ENCODE results near the gene ASCC1. TPM values are rescaled to one million over a fixed set of nuclear protein-coding genes. Genes with fewer than 3 reads are reported as not detected.

The ASCC1 gene
- total and polyA plus RNA-seq, 2 of the 4 experiments (the other 2 are of a cell fraction): 15.9 to 21.0 TPM

DNA sequence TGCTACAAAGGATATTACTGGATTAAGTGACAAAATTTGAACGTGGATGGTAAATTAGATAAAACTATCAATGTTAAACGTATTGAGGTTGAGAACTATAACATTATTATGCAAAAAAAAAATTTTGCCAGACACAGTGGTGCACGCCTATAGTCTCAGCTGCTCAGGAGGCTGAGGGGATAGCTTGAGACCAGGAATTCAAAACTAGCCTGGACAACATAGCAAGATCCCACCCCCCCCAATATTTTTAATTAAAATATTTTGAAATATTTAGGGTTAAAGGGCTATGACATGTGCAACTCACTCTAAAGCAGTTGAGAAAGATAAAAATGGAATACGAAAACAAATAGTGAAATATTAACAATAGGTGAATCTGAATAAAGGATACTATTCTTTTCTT lies 45.3 kb downstream of the ASCC1 start:
- Histone ChIP-seq H3K9me1 (ENCODE audit: insufficient read depth, low read length) (peaks cover 3% of the 10 kb centered on the region), H2BK5ac (ENCODE audit: low read depth, low read length, poor library complexity, severe bottlenecking) (no peak overlapping the region), H3K56ac (ENCODE audit: extremely low read depth, insufficient read depth, low read length) (no peak overlapping the region), H3K4me1 (ENCODE audit: control insufficient read depth, insufficient read depth, low read length) (peaks cover 6% of the 10 kb centered on the region), H4K91ac (ENCODE audit: insufficient read depth, low read depth, low read length) (no peak overlapping the region), H3K9me3 (ENCODE audit: control insufficient read depth, insufficient read depth, low read length) (no peaks in the 10 kb centered on the region), H2BK120ac (ENCODE audit: low read depth, low read length) (no peak overlapping the region; the same call in 1 of the 2 replicates), H3K23ac (ENCODE audit: low read depth, low read length) (no peak overlapping the region), H4K5ac (ENCODE audit: low read depth, low read length) (no peak overlapping the region), H3K79me1 (ENCODE audit: low read depth in 1 of 2, low read length in 2 of 2) (peaks cover 0 to 2% of the 10 kb centered on the region in 2 experiments; a peak in 1 of 4 replicates), H4K20me1 (ENCODE audit: insufficient read depth, low read length) (no peaks in the 10 kb centered on the region), H3K4ac (ENCODE audit: low read depth, low read length) (no peak overlapping the region), H3K4me3 (ENCODE audit: insufficient read depth, low read depth, low read length) (no peak overlapping the region), H2BK15ac (ENCODE audit: low read depth, low read length) (no peak overlapping the region), H2AK9ac (replicated peaks; ENCODE audit: low read depth, low read length, poor library complexity) (no peak overlapping the region), H3K9ac (ENCODE audit: low read depth, low read length) (no peak overlapping the region), H3K18ac (ENCODE audit: low read depth, low read length) (no peak overlapping the region), H2AFZ (replicated peaks; ENCODE audit: low read length, poor library complexity) (no peak overlapping the region), H3K27ac (ENCODE audit: insufficient read depth, low read length) (no peak overlapping the region), H3K4me2 (ENCODE audit: low read depth, low read length) (no peak overlapping the region), H2AK5ac (ENCODE audit: low read depth, low read length) (no peak overlapping the region), H2BK20ac (ENCODE audit: low read depth, low read length) (no peak overlapping the region), H4K8ac (ENCODE audit: low read depth in 2 of 2, low read length in 2 of 2) (no peak overlapping the region), H3K36me3 (ENCODE audit: control insufficient read depth, insufficient read depth, low read length) (no peaks in the 10 kb centered on the region), H3K27me3 (ENCODE audit: control insufficient read depth, insufficient read depth, low read length) (no peaks in the 10 kb centered on the region), H3K14ac (replicated peaks; ENCODE audit: low read depth, low read length) (no peak overlapping the region)
- ATAC-seq (ENCODE audit: low read depth) (no peak), DNase-seq (no peak)
- no peak for TF ChIP-seq RFX5 (IDR thresholded peaks at IDR 0.05; ENCODE audit: low read depth, low read length)
- TF ChIP-seq CHD1 (IDR thresholded peaks at IDR 0.05; ENCODE audit: low read depth, low read length): no peak
- WGBS, 2 experiments (ENCODE audit: extremely low coverage in 2 of 2, insufficient read length in 1 of 2): 100% methylated on average over 1 of the region's 4 CpGs; no CpG with 5 or more reads in 1 of the 2 experiments
- in situ Hi-C loops (cut with MboI; ENCODE audit: low sequenced_read_pairs) (no loop called here), dilution Hi-C loops (cut with HindIII; ENCODE audit: low sequenced_read_pairs, unreplicated experiment) (no loop called here), intact Hi-C loops (cut with micrococcal nuclease) (loop anchor here (5.0 kb wide), 1 partner anchor 63 kb away; no protein-coding TSS in a partner anchor)
- ChIA-PET CTCF (interaction anchor here (0.6 kb wide), 1 partner anchor 72 kb away, joined by 3 read pairs; no protein-coding TSS in a partner anchor), POLR2A (ENCODE audit: unreplicated experiment) (no interaction called here)
- no TSS peak for BruUV-seq (replicated peaks)

All from IMR-90 (cell line).